Measurements from ENCODE around the gene FARP1. TPM values are rescaled to one million over a fixed set of nuclear protein-coding genes. Genes with fewer than 3 reads are reported as not detected.

FARP1 gene
- total RNA-seq, 4 donors from 2014 or later, result 28.3 to 69.2 (median 36.4) TPM

GRCh38 chr13:98500963-98501421, 358.1 kb downstream of the FARP1 start:
- TF ChIP-seq POLR2AphosphoS5 (IDR thresholded peaks at IDR 0.05) (no peak), EP300 (IDR thresholded peaks at IDR 0.05) (no peak), POLR2A (IDR thresholded peaks at IDR 0.05) (no peak), CTCF (IDR thresholded peaks at IDR 0.05) (no peak)
- Histone ChIP-seq H3K9me3 (no peaks in the 10 kb centered on the region), H3K4me1 (peaks cover 10 to 88% (median 45%) of the 10 kb centered on the region in 3 donors), H3K27ac (peak overlapping the region in 2 of 4 donors; percentile 40 to 86), H3K4me3 (no peak overlapping the region), H3K27me3 (no peaks in the 10 kb centered on the region), H3K36me3 (peaks cover 0 to 8% of the 10 kb centered on the region in 2 donors)
- ATAC-seq, result no peak
- 94 to 96% methylated on average over 6 to 9 of the region's 10 CpGs for WGBS, 2 donors (ENCODE audit: low coverage in 1 of 2)

GRCh38 chr13:98503175-98504028, 360.5 kb downstream of the FARP1 start:
- WGBS, 2 donors (ENCODE audit: low coverage in 1 of 2), result 37 to 40% methylated on average over 6 to 10 of the region's 10 CpGs
- Histone ChIP-seq H3K4me1 (peaks cover 9 to 92% (median 50%) of the 10 kb centered on the region in 3 donors), H3K27me3 (no peaks in the 10 kb centered on the region), H3K4me3 (peak overlapping the region in 1 of 2 donors; percentile 25), H3K9me3 (no peaks in the 10 kb centered on the region), H3K27ac (peak overlapping the region; percentile 22 to 86 (median 80)), H3K36me3 (peaks cover 0 to 7% of the 10 kb centered on the region in 2 donors)
- no peak for TF ChIP-seq EP300 (IDR thresholded peaks at IDR 0.05)
- TF ChIP-seq POLR2AphosphoS5 (IDR thresholded peaks at IDR 0.05), result peak; percentile 51
- no peak for TF ChIP-seq POLR2A (IDR thresholded peaks at IDR 0.05)
- ATAC-seq, result no peak

- H3K27ac ChIP-seq, result peak overlapping the region; percentile 22 to 86 (median 80)
Measured at GRCh38 chr13:98504029-98504351, 361.1 kb downstream of the FARP1 start.

GRCh38 chr13:98504371-98504963, 361.6 kb downstream of the FARP1 start:
- Histone ChIP-seq H3K36me3 (peaks cover 0 to under 1% of the 10 kb centered on the region in 2 donors), H3K4me3 (no peak overlapping the region), H3K4me1 (peaks cover 9 to 99% (median 55%) of the 10 kb centered on the region in 3 donors), H3K9me3 (no peaks in the 10 kb centered on the region), H3K27ac (peak overlapping the region in 3 of 4 donors; percentile 80 to 86 (median 81)), H3K27me3 (no peaks in the 10 kb centered on the region)
- TF ChIP-seq POLR2A (IDR thresholded peaks at IDR 0.05), result no peak
- no peak for TF ChIP-seq CTCF (IDR thresholded peaks at IDR 0.05)
- no peak for TF ChIP-seq POLR2AphosphoS5 (IDR thresholded peaks at IDR 0.05)
- TF ChIP-seq EP300 (IDR thresholded peaks at IDR 0.05), result no peak
- no peak for ATAC-seq
- 67% methylated on average over 5 of the region's 12 CpGs; no CpG with 5 or more reads in 1 of the 2 donors for WGBS, 2 donors (ENCODE audit: low coverage in 1 of 2)

More at GRCh38 chr13:98504029-98504351, 361.1 kb downstream of the FARP1 start:
- no peaks in the 10 kb centered on the region for H3K27me3 ChIP-seq
- H3K4me1 ChIP-seq, result peaks cover 9 to 98% (median 55%) of the 10 kb centered on the region in 3 donors
- ATAC-seq, result no peak
- H3K9me3 ChIP-seq, result no peaks in the 10 kb centered on the region
- H3K4me3 ChIP-seq, result peak overlapping the region in 1 of 2 donors; percentile 25
- TF ChIP-seq CTCF (IDR thresholded peaks at IDR 0.05) (no peak), POLR2A (IDR thresholded peaks at IDR 0.05) (no peak)
- WGBS, 2 donors (ENCODE audit: low coverage in 1 of 2), result 0 to 26% methylated on average over 1 of the region's 1 CpG
- peaks cover 0 to 3% of the 10 kb centered on the region in 2 donors for H3K36me3 ChIP-seq

Small RNAs within 50 kb of the gene (small RNA-seq; reads per million reads assigned to genes)
- 0 reads per million in 4 donors for gene MIR3170

Other genes with a start within 250 kb of the FARP1 start
- 100 to 1,000 TPM; 133 to 155 (median 142) TPM for gene IPO5, start 189.4 kb upstream of the FARP1 start, total RNA-seq
- gene RNF113B, start 34.2 kb downstream of the FARP1 start, total RNA-seq, result not detected

Measured in gastroesophageal sphincter (tissue), 4 donors.